GM12878 (cell line): ENCODE measurements around the gene GPBAR1. TPM values are rescaled to one million over a fixed set of nuclear protein-coding genes. Genes with fewer than 3 reads are reported as not detected.

Experiments
- ATAC-seq: fragments of 200-7000 bp; cut with Tn5 transposase; 3 replicates; pipeline ENCODE4 v1.9.1; 2020; ENCODE audit warnings: mild to moderate bottlenecking, moderate library complexity
- BruUV-seq: library from RNA; stranded (reverse); fragments of 400-500 nt; replicated peaks from 2 replicates; lab custom pipeline; 2021; lab: Mats Ljungman, UMichigan
- CTCF ChIA-PET: fragments of 300-600 bp; sonication (Branson Sonifier 250); formaldehyde crosslinking; extraction: SDS; loops from one replicate; lab custom pipeline; 2021; ENCODE audit warnings: inconsistent platforms; lab: Yijun Ruan, JAX
- POLR2A ChIA-PET: fragments of 350-600 bp; formaldehyde crosslinking; extraction: SDS; loops from one replicate; lab custom pipeline; 2021; ENCODE audit warnings: inconsistent platforms; lab: Charles Lee
- RAD21 ChIA-PET: fragments of 300-600 bp; sonication (Branson Sonifier 250); formaldehyde crosslinking; loops from one replicate; lab custom pipeline; 2023; ENCODE audit warnings: antibody characterized with exemption; ENCODE audit not compliant: unreplicated experiment; lab: Charles Lee
- SMC1A ChIA-PET: fragments of 300-600 bp; sonication (Branson Sonifier 250); formaldehyde crosslinking; loops from one replicate; lab custom pipeline; 2023; ENCODE audit not compliant: unreplicated experiment, uncharacterized antibody; lab: Charles Lee
- DNase-seq: peaks from one replicate; pipeline ENCODE4 v3.0.0-alpha.2; 2011; ENCODE audit warnings: low read depth, low spot score
- FAIRE-seq: peaks from 3 replicates; lab custom pipeline; 2011; peaks lifted over from hg19 to GRCh38; lab: Jason Lieb, UNC
- H2AFZ ChIP-seq: 2 replicates; pipeline ENCODE4 v1.6.0; 2011; ENCODE audit warnings: low read depth, low read length, control low read depth; ENCODE audit not compliant: control insufficient read depth
- H3K27ac ChIP-seq: 2 replicates; pipeline ENCODE4 v1.5.1; 2011; ENCODE audit warnings: control low read depth; ENCODE audit not compliant: control insufficient read depth, insufficient read depth
- H3K27me3 ChIP-seq, 2 experiments: replicated peaks in 1 of 2; 2 replicates each; pipeline versions ENCODE4 v1.6.0 to v1.6.1; 2011; ENCODE audit warnings: low read length in 1 of 2; ENCODE audit not compliant: control insufficient read depth in 2 of 2, insufficient read depth in 2 of 2
- H3K36me3 ChIP-seq, 2 experiments: 2 replicates each; pipeline ENCODE4 v1.5.1; 2011; ENCODE audit warnings: low read length in 1 of 2; ENCODE audit not compliant: control insufficient read depth in 2 of 2, insufficient read depth in 2 of 2
- H3K4me1 ChIP-seq: 2 replicates; pipeline ENCODE4 v1.6.1; 2011; ENCODE audit warnings: mild to moderate bottlenecking, low read length, moderate library complexity, mixed read lengths; ENCODE audit not compliant: control insufficient read depth, insufficient read depth
- H3K4me2 ChIP-seq: 2 replicates; pipeline ENCODE4 v1.6.0; 2011; ENCODE audit warnings: control low read depth; ENCODE audit not compliant: control insufficient read depth, insufficient read depth
- H3K4me3 ChIP-seq: fragments of 200-600 bp; sonication (generic); 2 replicates; pipeline ENCODE4 v1.5.1; 2016
- H3K79me2 ChIP-seq: 2 replicates; pipeline ENCODE4 v1.6.0; 2011; ENCODE audit warnings: low read length; ENCODE audit not compliant: control insufficient read depth, insufficient read depth
- H3K9ac ChIP-seq: 2 replicates; pipeline ENCODE4 v1.8.0; 2011; ENCODE audit warnings: low read length, control low read depth, mixed read lengths; ENCODE audit not compliant: control insufficient read depth, insufficient read depth
- H3K9me3 ChIP-seq: replicated peaks from 3 replicates; pipeline ENCODE4 v1.5.1; 2011; ENCODE audit warnings: mild to moderate bottlenecking, low read length; ENCODE audit not compliant: control insufficient read depth, insufficient read depth
- H4K20me1 ChIP-seq: 2 replicates; pipeline ENCODE4 v1.6.0; 2011; ENCODE audit not compliant: control insufficient read depth, insufficient read depth
- ASH2L ChIP-seq: fragments of 300-600, 200-600 bp; sonication (generic); IDR thresholded peaks from 2 replicates; pipeline ENCODE4 v1.6.1; 2017; ENCODE audit warnings: low read depth, mild to moderate bottlenecking, borderline replicate concordance
- EED ChIP-seq: sonication (generic); IDR thresholded peaks from 2 replicates; pipeline ENCODE4 v1.6.1; 2016; ENCODE audit warnings: antibody characterized with exemption, low read depth
- LARP7 ChIP-seq: fragments of 450-650 bp; IDR thresholded peaks from 2 replicates; pipeline ENCODE4 v1.6.1; 2017; ENCODE audit warnings: mild to moderate bottlenecking
- POLR2AphosphoS2 ChIP-seq: IDR thresholded peaks from 2 replicates; pipeline ENCODE4 v1.6.1; 2011; ENCODE audit warnings: low read depth, mild to moderate bottlenecking, low read length, improper control_type of control experiment, moderate library complexity
- POLR2AphosphoS5 ChIP-seq: IDR thresholded peaks from 2 replicates; pipeline ENCODE4 v1.6.1; 2011; ENCODE audit warnings: mild to moderate bottlenecking, low read length, inconsistent platforms
- POU2F2 ChIP-seq: IDR thresholded peaks from 3 replicates; pipeline ENCODE4 v1.6.1; 2011; ENCODE audit warnings: low read depth, mild to moderate bottlenecking, low read length, borderline replicate concordance
- SRF ChIP-seq, 2 experiments: IDR thresholded peaks; 2 replicates each; pipeline ENCODE4 v1.6.1; 2011; ENCODE audit warnings: low read depth in 2 of 2, low read length in 2 of 2, mild to moderate bottlenecking in 1 of 2, moderate library complexity in 1 of 2
- STAT3 ChIP-seq: IDR thresholded peaks from 2 replicates; pipeline ENCODE4 v1.6.1; 2011; ENCODE audit warnings: low read depth, low read length, improper control_type of control experiment
- WGBS: methylation state at CpG from one replicate; pipeline ENCODE4 v1.1.6; 2016; ENCODE audit warnings: low lambda C conversion rate; ENCODE audit not compliant: insufficient replicate concordance, insufficient coverage; ENCODE audit errors: missing lambda C conversion rate; 5-methylcytosine and 5-hydroxymethylcytosine counted together
- in situ Hi-C: fragments of 300-500 bp; cut with MboI; formaldehyde crosslinking; loops from 9 replicates; pipeline ENCODE4 v1.14.3; 2018; ENCODE audit warnings: mixed read lengths
- intact Hi-C: fragments of 100-400 bp; cut with micrococcal nuclease; formaldehyde crosslinking; loops from one replicate; pipeline ENCODE4 v1.14.2; 2022; ENCODE audit not compliant: unreplicated experiment
- polyA plus RNA-seq, 11 experiments: library from polyadenylated mRNA; depleted of rRNA in 4 of 11; unstranded in 6 of 11; stranded (reverse) in 5 of 11; fragments of >200 nt; fragmentation: Nextera tagmentation in 4 of 11; fragmentation: Illumina TruSeq in 1 of 11; extraction: Ambion mirVana in 4 of 11; extraction: Trizol in 1 of 11; gene quantifications; 1 replicate in 1 of 11; 2 replicates in 10 of 11; pipeline versions ENCODE4 v1.2.1 to v1.2.3, GENCODE V29; 2011 to 2016; ENCODE audit warnings: inconsistent platforms in 2 of 11, missing spikeins in 2 of 11, low read depth in 1 of 11
- total RNA-seq, 4 experiments: library from RNA; depleted of rRNA in 3 of 4; stranded (reverse); fragments of >200 nt in 3 of 4; fragmentation: Illumina TruSeq in 1 of 4; extraction: Trizol in 1 of 4; gene quantifications; 2 replicates each; pipeline versions ENCODE4 v1.2.1 to v1.2.3, GENCODE V29; 2013 to 2021
- TF ChIP-seq, protein P1 (sequence below): fragments of 450-650 bp; IDR thresholded peaks from 2 replicates; pipeline ENCODE4 v1.6.1; 2018; ENCODE audit warnings: borderline replicate concordance, mild to moderate bottlenecking; ENCODE audit not compliant: partially characterized antibody
- TF ChIP-seq, protein P2 (sequence below): IDR thresholded peaks from 2 replicates; pipeline ENCODE4 v1.6.1; 2012; ENCODE audit warnings: low read depth, low read length, improper control_type of control experiment

GPBAR1 gene
- total and polyA plus RNA-seq, 10 of the 15 experiments (the other 5 are each of a cell fraction or from before 2014, with no cell fraction given): 0.03 to 0.36 (median 0.11) TPM; not detected in 3

DNA sequence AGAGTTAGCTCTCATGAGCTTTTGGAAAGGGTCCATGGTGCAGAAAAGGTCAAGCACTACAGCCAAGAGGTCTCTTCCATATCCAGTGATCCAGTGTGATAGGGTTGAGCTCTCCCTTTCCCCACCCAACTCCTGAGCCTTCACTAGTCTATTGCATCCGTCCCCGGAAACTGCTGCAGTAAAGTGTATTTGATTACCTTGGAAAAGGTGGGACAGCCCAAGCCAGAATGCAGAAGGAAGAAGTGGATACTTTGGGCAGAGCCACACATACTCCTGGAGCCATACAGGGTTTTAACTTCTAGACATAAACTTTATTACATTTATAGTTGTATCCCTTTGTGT lies 13.1 kb downstream of the GPBAR1 start:
- peaks cover 25 to 28% of the 10 kb centered on the region in 2 experiments for H3K36me3 ChIP-seq
- ChIA-PET CTCF (interaction anchor here (1.4 to 7.0 kb wide), 8 partner anchors 11 to 242 kb away, joined by 3 to 154 read pairs (median 30); partner anchors contain the start of genes CATIP and TMBIM1), RAD21 (interaction anchor here (0.7 to 7.3 kb wide), 11 partner anchors 11 to 386 kb away, joined by 3 to 141 read pairs (median 4); partner anchors contain the start of genes CATIP and TMBIM1), SMC1A (interaction anchor here (1.1 to 7.6 kb wide), 7 partner anchors 14 to 120 kb away, joined by 4 to 194 read pairs (median 18); partner anchors contain the start of gene TMBIM1), POLR2A (interaction anchor here (1.0 to 6.8 kb wide), 4 partner anchors 12 to 123 kb away, joined by 3 to 84 read pairs (median 16); partner anchors contain the start of gene TMBIM1)
- 100% methylated on average over 2 of the region's 2 CpGs for WGBS
- TF ChIP-seq STAT3 (no peak), LARP7 (no peak), ASH2L (no peak), POLR2AphosphoS5 (no peak), SRF (IDR thresholded peaks at IDR 0.05; ENCODE audit: low read depth in 2 of 2, low read length in 2 of 2) (no peak), POLR2AphosphoS2 (no peak), EED (no peak), POU2F2 (no peak)
- TF ChIP-seq, protein P1, sequence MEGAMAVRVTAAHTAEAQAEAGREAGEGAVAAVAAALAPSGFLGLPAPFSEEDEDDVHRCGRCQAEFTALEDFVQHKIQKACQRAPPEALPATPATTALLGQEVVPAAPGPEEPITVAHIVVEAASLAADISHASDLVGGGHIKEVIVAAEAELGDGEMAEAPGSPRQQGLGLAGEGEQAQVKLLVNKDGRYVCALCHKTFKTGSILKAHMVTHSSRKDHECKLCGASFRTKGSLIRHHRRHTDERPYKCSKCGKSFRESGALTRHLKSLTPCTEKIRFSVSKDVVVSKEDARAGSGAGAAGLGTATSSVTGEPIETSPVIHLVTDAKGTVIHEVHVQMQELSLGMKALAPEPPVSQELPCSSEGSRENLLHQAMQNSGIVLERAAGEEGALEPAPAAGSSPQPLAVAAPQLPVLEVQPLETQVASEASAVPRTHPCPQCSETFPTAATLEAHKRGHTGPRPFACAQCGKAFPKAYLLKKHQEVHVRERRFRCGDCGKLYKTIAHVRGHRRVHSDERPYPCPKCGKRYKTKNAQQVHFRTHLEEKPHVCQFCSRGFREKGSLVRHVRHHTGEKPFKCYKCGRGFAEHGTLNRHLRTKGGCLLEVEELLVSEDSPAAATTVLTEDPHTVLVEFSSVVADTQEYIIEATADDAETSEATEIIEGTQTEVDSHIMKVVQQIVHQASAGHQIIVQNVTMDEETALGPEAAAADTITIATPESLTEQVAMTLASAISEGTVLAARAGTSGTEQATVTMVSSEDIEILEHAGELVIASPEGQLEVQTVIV: no peak
- TF ChIP-seq, protein P2, sequence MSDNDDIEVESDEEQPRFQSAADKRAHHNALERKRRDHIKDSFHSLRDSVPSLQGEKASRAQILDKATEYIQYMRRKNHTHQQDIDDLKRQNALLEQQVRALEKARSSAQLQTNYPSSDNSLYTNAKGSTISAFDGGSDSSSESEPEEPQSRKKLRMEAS: no peak
- no peak overlapping the region for H2AFZ ChIP-seq
- H3K79me2 ChIP-seq: peaks cover 19% of the 10 kb centered on the region
- H3K27me3 ChIP-seq: no peaks in the 10 kb centered on the region
- no peak overlapping the region for H3K27ac ChIP-seq
- intact Hi-C loops: loop anchor here (2.0 to 5.0 kb wide), 3 partner anchors 13 to 293 kb away; partner anchors contain the start of genes CNOT9 and USP37
- ATAC-seq (no peak), FAIRE-seq (no peak), DNase-seq (no peak)
- no peak overlapping the region for H3K4me2 ChIP-seq
- in situ Hi-C loops: no loop called here
- peaks cover 17% of the 10 kb centered on the region for H3K4me1 ChIP-seq
- H3K9ac ChIP-seq: no peak overlapping the region
- no TSS peak for BruUV-seq
- H3K4me3 ChIP-seq: no peak overlapping the region
- H4K20me1 ChIP-seq: no peaks in the 10 kb centered on the region
- H3K9me3 ChIP-seq: no peaks in the 10 kb centered on the region
